ENCODE results near the gene UBA7.

- TF ChIP-seq RFX5 (IDR thresholded peaks at IDR 0.05; ENCODE audit: low read length), result no peak
- TF ChIP-seq YY1 (IDR thresholded peaks at IDR 0.05; ENCODE audit: low read depth), result no peak
- no peak for TF ChIP-seq JUND (IDR thresholded peaks at IDR 0.05)
- TF ChIP-seq TEAD4 (IDR thresholded peaks at IDR 0.05; ENCODE audit: borderline replicate concordance, insufficient read depth), result no peak
- no peak for TF ChIP-seq REST (IDR thresholded peaks at IDR 0.05; ENCODE audit: low read depth, low read length)
- no peak for TF ChIP-seq SIN3A (IDR thresholded peaks at IDR 0.05; ENCODE audit: borderline replicate concordance, low read depth, low read length)
- no peak for TF ChIP-seq RXRA (IDR thresholded peaks at IDR 0.05; ENCODE audit: borderline replicate concordance, low read depth)
- peak; percentile 51 for TF ChIP-seq CTCF (IDR thresholded peaks at IDR 0.05)
- TF ChIP-seq PBX3 (IDR thresholded peaks at IDR 0.05), result no peak
- TF ChIP-seq GABPA (IDR thresholded peaks at IDR 0.05; ENCODE audit: low read depth), result no peak
- no peak for TF ChIP-seq POLR2AphosphoS5 (IDR thresholded peaks at IDR 0.05; ENCODE audit: low read depth, low read length)
- no peak for TF ChIP-seq NFIC (IDR thresholded peaks at IDR 0.05; ENCODE audit: borderline replicate concordance)
- TF ChIP-seq SMC3 (IDR thresholded peaks at IDR 0.05; ENCODE audit: low read depth, low read length), result peak; percentile 35; the same call in 1 of the 2 replicates
- no peak for TF ChIP-seq USF2 (IDR thresholded peaks at IDR 0.05; ENCODE audit: borderline replicate concordance, low read depth, low read length)
Measured at GRCh38 chr3:49841126-49841696, 27.5 kb upstream of the UBA7 start.

All from SK-N-SH (cell line).